HK-2 (cell line): ENCODE data around the gene FAM20C.

Experiments used
- DNase-seq: peaks from one replicate; pipeline ENCODE4 v3.0.0-alpha.2; 2018; ENCODE audit not compliant: unreplicated experiment

FAM20C gene

DNA sequence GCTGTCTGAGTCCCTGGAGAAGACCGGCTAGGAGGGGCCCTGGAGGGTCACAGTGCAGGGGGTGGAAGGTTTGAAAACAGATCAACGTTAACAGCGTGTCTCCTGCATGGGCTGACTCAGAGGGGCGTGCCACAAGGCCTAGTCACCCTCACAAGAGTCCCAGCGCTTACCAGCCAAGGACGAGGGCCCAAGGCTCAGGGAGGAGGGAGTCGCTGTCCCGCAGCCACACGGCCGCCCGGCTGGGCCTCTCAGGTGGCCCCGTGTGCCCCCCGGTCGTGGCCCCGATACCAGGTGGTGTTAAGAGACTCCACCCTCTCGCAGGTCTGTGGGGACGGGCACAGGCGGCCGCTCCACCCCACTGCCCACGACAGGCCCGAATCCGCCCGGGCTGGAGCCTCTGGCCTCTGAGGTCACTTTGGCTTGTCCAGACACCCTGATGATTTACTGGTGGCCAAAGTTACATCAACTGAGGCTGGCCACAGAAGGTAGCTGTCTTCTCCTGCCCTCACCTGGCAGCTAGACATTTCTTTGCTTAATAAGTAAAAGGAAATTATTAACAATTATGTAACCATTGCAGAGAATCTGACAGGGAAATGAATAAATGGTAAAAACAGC is 34.0 kb downstream of the FAM20C start:
- peak; percentile 87 for DNase-seq

DNA sequence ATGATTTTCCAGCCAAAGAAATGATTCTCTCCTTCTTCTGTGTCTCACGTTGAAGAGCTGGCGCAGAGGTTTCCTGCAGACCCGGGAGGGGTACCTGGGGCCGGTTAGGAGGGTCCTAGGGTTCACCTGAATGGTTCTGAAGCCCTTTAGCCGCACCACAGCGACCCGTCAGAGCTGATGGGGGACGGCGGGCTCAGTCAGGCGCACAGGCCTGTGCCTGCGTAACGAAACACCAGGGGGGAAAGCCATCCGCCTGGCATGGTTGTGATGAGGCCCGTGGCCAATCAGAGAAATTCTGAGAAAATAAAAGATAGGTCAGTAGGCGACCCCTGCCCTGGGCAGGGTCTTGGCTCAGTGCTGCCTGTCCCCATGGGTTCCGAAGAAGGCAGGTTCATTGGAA is 35.6 kb downstream of the FAM20C start:
- DNase-seq: no peak

DNA sequence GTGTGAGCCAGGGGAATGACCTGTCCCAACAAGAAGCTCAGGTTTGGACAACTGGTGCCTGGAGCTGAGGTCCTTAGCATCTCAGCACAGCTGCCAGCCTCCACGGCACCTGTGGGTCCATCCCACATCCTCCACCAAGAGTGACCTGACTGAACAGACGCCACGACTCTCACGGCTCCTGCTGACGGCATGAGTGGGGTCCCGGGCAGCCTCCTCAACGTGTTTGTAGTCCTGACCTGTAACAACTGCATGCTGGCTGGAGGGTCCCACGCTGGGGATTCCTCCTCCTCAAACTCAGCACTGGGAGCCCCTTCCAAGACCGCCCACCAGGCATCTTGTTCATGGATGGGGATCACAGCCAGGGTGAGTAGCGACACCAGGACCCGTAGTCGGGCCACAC is 36.2 kb downstream of the FAM20C start:
- no peak for DNase-seq

GRCh38 chr7:229184-229964 is 37.0 kb downstream of the FAM20C start:
- DNase-seq: peak; percentile 42

DNA sequence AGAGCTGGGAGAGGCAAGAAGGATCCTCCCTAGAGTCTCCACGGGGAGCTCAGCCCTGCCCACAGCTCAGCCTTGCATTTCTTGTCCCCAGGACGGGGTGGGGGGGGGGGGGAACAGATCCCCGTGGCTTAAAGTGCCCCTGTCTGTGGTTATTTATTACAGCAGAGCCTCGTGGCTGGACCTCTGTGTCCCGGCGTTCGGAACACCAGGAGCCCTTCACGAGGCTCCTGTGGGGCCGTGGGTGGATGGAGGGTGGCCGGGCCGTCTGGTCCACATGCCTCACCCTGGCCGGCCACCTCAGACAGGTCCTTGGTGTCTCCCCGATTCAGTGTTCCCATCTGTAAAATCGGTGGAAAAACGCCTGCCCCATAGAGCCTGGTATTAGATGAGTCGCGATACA is 37.9 kb downstream of the FAM20C start:
- DNase-seq: no peak

DNA sequence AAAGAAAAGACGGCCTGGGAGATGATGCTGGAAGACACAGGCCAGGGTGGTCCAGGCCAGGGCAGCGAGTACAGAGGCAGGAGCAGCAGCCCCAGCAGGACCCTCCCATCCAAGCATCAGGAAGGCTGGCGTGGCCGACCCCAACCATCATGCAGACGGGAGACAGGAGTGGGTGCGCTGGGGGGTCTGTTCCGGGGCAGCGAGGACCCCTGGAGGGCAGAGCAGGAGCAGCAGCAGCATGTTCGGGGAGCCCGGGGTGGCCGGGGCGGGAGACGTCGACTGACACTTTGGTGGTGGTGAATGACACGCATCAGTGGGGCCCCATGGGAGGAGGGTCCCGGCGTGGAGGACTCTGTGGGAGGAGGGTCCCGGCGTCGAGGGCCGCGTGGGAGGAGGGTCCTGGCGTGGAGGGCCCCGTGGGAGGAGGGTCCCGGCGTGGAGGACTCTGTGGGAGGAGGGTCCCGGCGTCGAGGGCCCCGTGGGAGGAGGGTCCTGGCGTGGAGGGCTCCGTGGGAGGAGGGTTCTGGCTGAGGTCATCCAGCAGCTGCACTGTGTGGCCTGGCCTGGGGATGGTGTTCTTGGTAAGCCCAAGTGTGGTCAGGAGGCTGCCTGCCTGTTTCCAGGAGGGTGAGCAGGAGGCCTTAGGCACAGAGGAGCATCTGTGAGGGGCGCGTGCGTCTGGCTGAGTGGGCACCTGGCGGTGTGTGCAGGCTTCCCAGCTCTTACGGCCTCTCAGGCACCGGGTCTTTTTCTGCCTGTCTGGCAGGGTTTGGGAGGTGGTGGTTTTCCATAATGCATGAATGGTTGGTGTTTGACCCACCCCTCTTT is 38.9 kb downstream of the FAM20C start:
- DNase-seq: no peak

GRCh38 chr7:231858-232246 is 39.5 kb downstream of the FAM20C start:
- DNase-seq: no peak

DNA sequence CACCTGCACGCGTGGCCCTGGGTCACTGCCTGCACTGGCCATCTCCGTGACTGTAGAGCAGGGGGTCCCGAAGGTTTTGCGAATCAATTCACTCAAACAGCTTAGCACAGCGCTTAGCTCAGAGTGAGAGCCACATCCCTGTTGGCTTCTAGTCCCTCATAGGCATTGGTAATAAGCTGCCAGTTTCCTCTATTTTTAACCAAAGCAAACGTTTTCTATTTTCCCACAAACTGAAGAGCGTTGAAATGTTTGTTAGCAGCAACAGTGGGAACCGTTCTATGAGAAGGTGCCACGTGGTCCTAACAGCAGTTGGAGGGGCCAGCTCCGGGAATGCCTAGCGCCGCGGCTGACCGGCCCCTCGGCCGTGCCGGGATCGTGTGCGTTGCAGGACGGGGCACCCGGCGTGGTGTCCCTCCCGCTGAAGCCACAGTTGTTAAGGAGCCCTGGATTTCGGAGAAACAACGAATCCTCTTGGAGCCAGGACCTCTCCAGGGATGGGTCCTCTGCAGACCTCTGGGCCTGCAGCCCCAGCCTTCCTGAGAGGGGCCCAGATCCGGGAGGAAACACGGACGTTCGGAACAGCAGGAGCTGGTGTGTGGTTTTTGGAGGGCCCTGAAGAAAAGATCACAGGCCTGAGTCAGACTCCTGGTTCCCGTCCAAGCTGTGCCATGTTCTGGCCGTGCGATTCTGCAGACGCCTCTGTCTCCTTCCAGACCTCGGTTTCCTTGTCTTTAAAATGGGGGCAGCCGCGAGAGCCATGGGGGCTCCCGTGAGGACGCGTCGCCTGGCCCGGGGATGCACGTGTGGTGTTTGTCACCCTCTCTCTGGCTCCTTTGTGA is 40.3 kb downstream of the FAM20C start:
- DNase-seq: no peak

DNA sequence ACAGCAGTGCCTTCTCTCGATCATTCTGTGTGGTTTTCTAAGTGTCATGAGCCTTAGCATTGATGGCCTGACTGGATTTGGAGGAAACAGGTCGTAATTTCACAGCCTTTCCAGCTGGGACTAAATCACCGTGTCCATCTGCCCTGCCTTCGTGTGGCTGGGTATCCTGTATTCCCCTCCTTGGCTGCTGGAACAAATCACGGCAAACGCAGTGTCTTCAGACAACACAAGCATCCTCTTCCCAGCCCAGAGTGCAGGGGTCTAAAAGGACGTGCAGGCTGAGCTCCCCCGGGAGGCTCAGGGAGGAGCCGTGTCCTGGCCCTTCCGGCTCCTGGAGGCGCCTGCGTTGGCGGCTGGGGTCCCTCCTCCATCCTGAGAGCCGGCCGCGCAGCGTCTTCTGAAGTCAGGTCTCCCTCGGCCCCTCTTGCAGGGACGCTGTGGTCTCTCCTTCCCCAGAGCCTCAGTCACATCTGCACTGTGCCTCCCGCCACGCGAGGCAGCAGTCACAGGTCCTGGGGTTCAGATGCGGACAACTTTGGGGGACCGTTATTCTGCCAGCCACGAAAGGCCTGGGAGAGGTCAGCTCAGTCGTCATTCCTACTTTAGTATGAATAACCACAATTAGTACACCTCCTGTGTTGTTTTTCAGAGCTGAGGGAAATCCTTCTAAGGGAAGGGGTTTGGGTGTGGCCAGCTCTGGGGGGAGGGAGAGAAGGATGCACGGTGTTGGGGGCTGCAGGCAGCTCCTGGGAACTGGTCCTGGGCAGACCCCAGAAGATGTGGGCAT is 41.1 kb downstream of the FAM20C start:
- DNase-seq: no peak

- DNase-seq: no peak
Observed at GRCh38 chr7:234051-234707, 41.8 kb downstream of the FAM20C start.

DNA sequence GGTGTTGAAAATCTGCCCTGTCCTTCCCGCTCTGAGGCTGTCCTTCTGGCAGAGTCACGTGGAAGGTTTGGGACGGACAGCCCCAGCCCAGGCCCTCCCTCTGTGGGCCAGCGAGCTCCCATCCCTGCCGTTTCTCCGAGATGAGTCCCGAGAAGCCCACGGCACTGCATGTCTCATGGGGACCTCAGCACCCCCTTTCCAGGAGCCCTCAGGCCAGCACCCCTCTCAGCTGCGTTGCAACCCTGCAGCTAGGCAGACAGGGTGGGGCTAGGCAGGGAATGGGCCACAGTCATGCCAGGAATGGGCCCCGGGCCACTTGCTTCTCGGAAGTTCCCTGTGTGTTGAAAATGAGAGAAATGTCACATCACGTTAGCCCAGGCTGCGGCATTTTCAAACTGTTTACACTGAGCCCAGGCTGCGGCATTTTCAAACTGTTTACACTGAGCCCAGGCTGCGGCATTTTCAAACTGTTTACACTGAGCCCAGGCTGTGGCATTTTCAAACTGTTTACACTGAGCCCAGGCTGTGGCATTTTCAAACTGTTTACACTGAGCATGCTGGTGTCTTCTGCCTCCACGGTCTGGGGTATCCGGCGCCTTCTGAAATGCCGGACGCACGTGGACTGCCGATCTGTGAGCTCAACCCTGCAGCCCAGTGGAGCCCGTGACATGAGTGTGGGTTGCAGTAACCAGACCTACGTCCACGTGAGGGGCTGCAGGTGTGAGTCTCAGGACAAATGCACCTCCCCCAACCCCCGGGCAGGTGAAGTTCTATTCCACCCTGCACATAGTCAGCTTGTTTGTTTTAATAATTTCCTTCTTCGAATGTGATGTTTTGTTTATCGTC is 42.6 kb downstream of the FAM20C start:
- DNase-seq: no peak

- DNase-seq: no peak
Observed at GRCh38 chr7:235576-236395, 43.4 kb downstream of the FAM20C start.

DNA sequence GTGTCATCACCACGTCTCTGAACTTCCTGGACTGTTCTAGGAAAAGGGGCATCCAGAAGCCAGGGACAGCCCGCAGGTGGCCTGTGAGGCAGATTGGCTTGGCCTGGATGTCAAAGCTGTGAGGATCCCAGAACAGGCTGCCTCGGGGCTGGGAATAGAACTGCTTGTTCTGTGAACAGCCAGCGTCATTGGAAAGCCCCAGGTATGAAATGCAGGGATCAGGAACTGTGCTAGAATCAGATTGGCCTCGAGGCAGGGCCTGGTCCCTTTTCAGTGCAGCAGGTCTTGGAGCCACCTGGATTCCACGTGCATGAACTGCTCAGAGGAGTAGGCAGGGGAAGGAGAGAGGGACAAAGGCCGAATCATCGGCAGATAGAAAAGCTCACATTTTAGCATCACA is 44.6 kb downstream of the FAM20C start:
- no peak for DNase-seq

- no peak for DNase-seq
Observed at GRCh38 chr7:237385-237784, 45.0 kb downstream of the FAM20C start.

DNA sequence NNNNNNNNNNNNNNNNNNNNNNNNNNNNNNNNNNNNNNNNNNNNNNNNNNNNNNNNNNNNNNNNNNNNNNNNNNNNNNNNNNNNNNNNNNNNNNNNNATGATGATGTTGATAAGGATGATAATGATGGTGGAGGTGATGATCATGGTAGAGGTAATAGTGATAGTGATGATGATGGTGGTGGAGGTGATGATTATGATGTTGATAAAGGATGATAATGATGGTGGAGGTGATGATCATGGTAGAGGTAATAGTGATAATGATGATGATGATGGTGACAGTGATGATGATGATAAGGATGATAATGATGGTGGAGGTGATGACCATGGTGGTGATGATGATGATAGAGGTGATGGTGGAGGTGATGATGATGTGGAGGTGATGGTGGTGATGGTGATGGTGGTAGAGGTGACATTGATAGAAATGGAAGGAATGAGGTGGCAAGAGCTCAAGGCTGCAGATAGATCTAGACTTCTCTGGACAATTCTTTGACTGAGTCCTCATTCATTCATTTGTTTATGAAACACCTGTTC is 47.8 kb downstream of the FAM20C start:
- DNase-seq: no peak

- DNase-seq: no peak
Observed at GRCh38 chr7:240887-241421, 48.6 kb downstream of the FAM20C start.

DNA sequence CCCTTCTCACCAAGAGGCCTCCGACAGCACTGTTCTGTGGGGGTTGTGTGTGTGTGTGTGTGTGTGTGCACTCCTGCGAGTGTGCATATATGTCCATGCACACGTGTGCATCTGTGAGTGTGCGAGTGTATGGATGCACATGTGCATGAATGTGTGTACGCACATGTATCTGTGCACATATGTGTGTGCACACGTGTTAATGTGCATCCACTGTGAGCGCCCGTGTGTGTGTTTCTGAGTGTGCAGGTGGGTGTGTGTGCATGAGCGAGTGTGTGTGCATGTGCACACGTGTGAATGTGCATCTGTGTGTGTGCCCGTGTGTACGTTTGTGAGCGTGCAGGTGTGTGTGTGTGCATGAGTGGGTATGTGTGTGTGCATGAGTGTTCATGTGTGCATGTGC is 49.1 kb downstream of the FAM20C start:
- no peak for DNase-seq
